GM21717 (cell line): ENCODE measurements around the gene GPR27.

ENCODE experiments used
- ATAC-seq: cut with Tn5 transposase; IDR thresholded peaks from one replicate; pipeline ENCODE4 v1.9.1; 2021; ENCODE audit warnings: mild to moderate bottlenecking, moderate library complexity; ENCODE audit not compliant: unreplicated experiment

The GPR27 gene

GRCh38 chr3:71728632-71729342 lies 24.9 kb upstream of the GPR27 start:
- ATAC-seq: no peak

- ATAC-seq: no peak
Observed at GRCh38 chr3:71732637-71733036, 21.0 kb upstream of the GPR27 start.

- no peak for ATAC-seq
Observed at GRCh38 chr3:71733319-71733718, 20.3 kb upstream of the GPR27 start.

GRCh38 chr3:71734881-71735280 lies 18.8 kb upstream of the GPR27 start:
- ATAC-seq: no peak

GRCh38 chr3:71742621-71743020 lies 11.0 kb upstream of the GPR27 start:
- ATAC-seq: no peak

- ATAC-seq: no peak
Observed at GRCh38 chr3:71744738-71745137, 8.9 kb upstream of the GPR27 start.

- ATAC-seq: no peak
Observed at GRCh38 chr3:71751602-71752001, 2.1 kb upstream of the GPR27 start.

- ATAC-seq: no peak
Observed at GRCh38 chr3:71752831-71753700, 589 bp upstream of the GPR27 start.

- ATAC-seq: no peak
Observed at GRCh38 chr3:71754610-71755253, 1.1 kb downstream of the GPR27 start.

GRCh38 chr3:71758091-71758490 lies 4.4 kb downstream of the GPR27 start:
- no peak for ATAC-seq

GRCh38 chr3:71759401-71759800 lies 5.7 kb downstream of the GPR27 start:
- ATAC-seq: no peak

- no peak for ATAC-seq
Observed at GRCh38 chr3:71760140-71760539, 6.5 kb downstream of the GPR27 start.

- ATAC-seq: no peak
Observed at GRCh38 chr3:71763426-71763825, 9.8 kb downstream of the GPR27 start.

GRCh38 chr3:71771126-71771525 lies 17.5 kb downstream of the GPR27 start:
- no peak for ATAC-seq

GRCh38 chr3:71771884-71772283 lies 18.2 kb downstream of the GPR27 start:
- ATAC-seq: no peak

GRCh38 chr3:71776538-71776937 lies 22.9 kb downstream of the GPR27 start:
- no peak for ATAC-seq

GRCh38 chr3:71778353-71778752 lies 24.7 kb downstream of the GPR27 start:
- no peak for ATAC-seq

GRCh38 chr3:71779674-71780377 lies 26.2 kb downstream of the GPR27 start:
- ATAC-seq: no peak

- ATAC-seq: no peak
Observed at GRCh38 chr3:71780430-71780829, 26.8 kb downstream of the GPR27 start.

- ATAC-seq: no peak
Observed at GRCh38 chr3:71783152-71783551, 29.5 kb downstream of the GPR27 start.
